Fibroblast of lung (primary cell): ENCODE results near the gene AGBL1.

Experiments used
- EZH2 ChIP-seq: IDR thresholded peaks from 2 replicates; pipeline ENCODE4 v1.5.1; 2012; ENCODE audit warnings: low read length, control low read depth, mild to moderate bottlenecking; ENCODE audit errors: missing control alignments
- TF ChIP-seq, protein P1 (sequence below), 2 donors: IDR thresholded peaks in 1 of 2; conservative IDR thresholded peaks in 1 of 2; 1 replicate in 1 of 2; 2 replicates in 1 of 2; pipeline ENCODE4 v1.5.1; 2011 to 2012; ENCODE audit warnings: low read length in 2 of 2, control low read depth in 1 of 2, inconsistent platforms in 1 of 2, low read depth in 1 of 2, mild to moderate bottlenecking in 1 of 2

DNA sequence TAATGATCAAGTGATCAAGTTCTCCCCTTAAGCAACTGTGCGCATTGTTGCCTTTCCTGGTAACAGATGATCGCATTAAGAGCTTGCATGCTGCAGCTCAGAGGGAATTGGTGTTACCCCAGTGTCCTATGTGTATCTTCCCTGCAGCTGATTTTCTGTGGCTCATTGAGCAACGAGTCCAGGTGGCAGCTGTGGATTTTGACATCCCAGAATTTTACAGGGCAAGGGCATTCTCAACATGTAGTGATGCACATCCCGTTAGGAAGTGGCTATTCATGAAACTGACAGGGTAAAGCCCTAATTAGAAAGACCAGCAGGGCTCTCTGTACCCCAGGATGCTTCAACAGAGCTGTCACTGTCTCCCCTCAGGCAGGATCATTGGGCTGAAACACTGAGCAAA, 232.8 kb downstream of the AGBL1 start:
- TF ChIP-seq, protein P1, sequence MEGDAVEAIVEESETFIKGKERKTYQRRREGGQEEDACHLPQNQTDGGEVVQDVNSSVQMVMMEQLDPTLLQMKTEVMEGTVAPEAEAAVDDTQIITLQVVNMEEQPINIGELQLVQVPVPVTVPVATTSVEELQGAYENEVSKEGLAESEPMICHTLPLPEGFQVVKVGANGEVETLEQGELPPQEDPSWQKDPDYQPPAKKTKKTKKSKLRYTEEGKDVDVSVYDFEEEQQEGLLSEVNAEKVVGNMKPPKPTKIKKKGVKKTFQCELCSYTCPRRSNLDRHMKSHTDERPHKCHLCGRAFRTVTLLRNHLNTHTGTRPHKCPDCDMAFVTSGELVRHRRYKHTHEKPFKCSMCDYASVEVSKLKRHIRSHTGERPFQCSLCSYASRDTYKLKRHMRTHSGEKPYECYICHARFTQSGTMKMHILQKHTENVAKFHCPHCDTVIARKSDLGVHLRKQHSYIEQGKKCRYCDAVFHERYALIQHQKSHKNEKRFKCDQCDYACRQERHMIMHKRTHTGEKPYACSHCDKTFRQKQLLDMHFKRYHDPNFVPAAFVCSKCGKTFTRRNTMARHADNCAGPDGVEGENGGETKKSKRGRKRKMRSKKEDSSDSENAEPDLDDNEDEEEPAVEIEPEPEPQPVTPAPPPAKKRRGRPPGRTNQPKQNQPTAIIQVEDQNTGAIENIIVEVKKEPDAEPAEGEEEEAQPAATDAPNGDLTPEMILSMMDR (conservative IDR thresholded peaks at IDR 0.05 in 1 of 2, IDR thresholded peaks at IDR 0.05 in 1 of 2; ENCODE audit: low read depth in 1 of 2, low read length in 2 of 2) = no peak
- no peak for TF ChIP-seq EZH2
